IPS DF 4.7 (cell line): ENCODE measurements around the gene RBM4B.

ENCODE experiments used
- DNase-seq: peaks from one replicate; pipeline ENCODE4 v3.0.0-alpha.2; 2013; ENCODE audit warnings: low spot score; ENCODE audit errors: extremely low read depth

The RBM4B gene

GRCh38 chr11:66686801-66687750, 9.4 kb upstream of the RBM4B start:
- no peak for DNase-seq

DNA sequence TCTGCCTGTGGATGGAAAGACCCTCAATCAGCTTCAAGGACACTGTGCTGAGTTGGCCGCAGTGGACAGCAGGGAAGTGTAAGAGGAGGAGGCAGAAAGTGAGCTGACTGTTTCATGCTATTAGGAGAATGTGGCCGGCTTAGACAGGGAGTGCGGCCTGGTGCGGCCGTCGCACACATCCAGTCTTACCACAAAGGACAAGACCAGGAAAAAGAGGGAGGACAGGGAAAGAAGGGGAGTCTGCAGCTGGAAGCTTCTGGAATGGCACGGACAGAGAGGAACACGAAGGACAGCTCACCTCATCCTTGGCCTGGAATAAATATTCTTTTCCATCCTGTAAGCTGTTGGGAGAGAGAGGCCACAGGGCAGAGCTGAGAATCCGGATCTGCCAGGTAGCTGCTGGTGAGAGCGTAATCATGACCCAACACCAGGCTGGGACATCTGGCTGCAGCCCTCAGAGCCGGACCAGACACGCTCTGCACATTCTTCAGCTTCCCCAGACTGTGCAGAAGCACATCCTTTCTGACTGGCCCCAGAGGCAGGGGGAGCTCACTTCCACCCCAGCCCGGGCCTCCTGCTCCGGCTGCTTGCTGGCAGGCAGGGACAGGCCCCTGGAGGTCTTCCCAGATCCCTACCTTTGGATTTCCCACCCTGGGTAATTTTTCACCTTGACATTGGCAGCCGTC, 8.6 kb upstream of the RBM4B start:
- DNase-seq, result no peak

DNA sequence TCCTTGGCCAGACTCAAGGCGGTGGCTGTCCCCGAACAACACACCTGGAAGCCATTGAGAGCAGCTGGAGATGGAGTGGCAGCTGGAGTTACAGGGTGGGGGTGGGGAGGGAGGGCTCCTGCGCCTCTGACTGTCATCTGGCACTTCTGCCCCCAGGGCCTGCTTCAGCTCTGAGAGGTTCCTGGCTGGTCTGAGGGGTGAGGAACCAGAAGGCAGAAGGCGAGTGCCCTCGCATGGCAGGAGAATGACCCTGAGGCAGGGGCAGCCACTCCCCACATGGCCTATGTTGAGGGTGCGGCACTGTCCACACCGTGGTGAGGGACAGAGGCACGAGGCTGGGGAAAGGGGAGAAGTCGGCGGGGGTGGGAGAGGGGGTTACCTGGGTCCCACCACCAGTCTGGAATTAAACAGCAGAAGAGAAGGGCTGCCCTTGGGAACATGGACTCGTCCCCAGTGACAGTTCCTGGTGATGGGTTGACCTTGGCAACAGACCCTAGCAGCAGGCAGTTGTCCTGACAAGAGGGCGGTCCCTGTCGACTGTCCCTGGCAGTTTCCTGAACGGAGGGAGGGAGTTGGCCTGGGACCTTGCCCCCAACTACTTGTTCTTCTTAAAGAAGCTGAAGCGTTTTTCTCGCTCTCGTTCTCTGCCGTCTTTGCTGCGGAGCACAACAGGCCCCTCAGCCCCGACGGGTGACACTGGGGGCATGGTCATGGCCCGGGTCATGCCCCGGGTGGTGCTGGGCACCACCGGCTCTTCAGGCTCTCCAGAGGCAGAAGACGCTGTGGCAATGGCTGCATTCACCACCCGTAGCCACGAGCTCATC, 7.8 kb upstream of the RBM4B start:
- DNase-seq, result no peak

- DNase-seq, result no peak
Observed at GRCh38 chr11:66684635-66685034, 6.9 kb upstream of the RBM4B start.

DNA sequence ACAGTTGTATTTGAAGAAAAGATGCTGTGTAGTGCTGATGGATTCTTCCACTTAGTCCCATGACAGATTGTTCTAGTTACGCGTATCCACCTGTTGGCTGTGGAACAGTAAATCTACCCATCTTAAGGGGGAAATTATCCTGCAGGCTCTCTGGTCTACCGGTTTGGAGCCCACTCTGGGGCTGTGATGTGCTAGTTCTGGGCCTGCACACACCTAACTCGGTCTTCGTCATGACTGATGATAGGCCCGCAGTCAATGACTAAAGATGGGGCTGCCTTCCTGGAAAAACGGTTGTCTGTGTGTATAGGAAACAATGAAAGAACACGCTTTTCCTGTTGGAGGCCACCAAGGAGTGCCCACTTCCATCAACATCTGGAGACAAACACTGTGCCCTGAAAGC, 6.2 kb upstream of the RBM4B start:
- no peak for DNase-seq

GRCh38 chr11:66680966-66681645, 3.4 kb upstream of the RBM4B start:
- no peak for DNase-seq

GRCh38 chr11:66676931-66677598, 622 bp downstream of the RBM4B start:
- no peak for DNase-seq

DNA sequence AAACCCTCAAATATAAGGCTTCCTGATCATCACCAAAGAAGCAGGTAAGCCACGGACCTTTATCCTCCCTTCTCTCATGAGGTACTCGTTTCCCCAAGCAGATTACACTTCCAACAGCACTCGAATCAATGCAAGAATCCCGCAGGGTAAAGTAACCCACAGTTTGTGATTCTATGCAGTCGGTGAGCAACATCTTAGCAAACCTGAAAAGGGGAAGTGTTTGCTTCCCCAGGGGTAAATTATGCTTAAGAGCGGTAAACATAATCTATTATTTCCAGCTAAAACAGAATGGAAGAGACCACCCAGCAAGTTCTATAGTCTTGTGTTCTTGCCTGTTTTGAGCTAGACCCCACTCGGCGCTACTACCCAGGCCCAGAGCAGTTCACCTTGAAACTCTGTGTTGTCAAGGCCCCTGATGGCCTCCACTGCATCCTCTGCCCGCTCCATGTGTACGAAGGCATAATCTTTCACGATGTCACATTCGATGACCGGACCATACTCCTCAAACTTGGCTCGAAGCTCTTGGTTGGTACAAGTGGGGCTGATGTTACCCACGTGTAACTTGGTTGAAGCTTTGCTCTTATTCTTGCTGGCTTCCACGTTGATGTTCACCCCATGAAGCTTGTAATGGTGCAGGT, 1.3 kb downstream of the RBM4B start:
- DNase-seq, result no peak

DNA sequence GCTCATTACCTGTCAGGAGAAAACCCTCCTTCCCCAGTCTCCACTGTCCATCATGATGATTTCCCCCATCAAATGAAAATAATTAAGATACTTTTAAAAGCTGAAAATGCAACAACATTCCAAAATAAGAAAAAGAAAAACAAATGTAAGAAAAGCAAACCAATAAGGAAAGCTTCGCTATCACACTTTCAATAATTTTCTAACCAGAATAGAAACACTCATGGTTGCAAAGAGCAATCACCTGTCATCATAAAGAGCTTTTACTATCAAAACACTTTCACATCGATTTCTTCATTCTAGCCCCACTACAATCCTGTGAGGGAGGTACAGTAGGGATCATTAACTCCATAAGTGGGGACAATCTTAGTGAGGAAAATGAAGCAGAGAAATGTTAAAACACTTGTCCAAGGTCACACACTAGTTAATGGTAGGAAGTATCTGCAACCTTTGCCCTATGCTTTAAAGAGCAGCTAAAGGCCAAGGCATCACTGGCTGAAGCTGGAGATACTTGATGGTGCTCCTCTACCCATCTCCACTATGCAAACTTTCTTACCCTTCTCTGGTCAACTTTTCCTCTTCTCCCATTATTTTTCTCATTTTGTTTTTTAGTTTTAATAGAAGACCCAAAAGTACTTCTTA, 2.6 kb downstream of the RBM4B start:
- DNase-seq, result no peak

GRCh38 chr11:66670816-66671215, 6.9 kb downstream of the RBM4B start:
- DNase-seq, result no peak

DNA sequence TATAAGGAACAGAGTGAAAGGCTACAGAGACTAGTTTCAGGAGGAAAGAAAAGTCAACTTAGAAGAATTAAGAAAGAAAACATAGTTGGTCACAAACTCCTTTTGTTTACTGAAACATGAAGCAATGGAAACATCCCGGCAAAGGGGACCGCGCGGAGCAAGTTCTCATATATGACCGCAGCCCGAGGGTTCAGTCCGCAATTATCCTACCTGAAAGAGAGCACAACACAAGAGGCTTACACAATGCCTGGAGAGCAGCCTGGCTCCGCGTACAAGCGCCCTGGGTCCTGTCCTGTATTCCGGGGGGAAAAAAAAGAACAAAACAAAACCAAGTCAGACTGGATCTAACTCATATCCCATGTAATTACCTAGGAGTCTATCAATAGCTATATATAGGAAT, 12.3 kb downstream of the RBM4B start:
- DNase-seq, result no peak

GRCh38 chr11:66663741-66664296, 13.9 kb downstream of the RBM4B start:
- no peak for DNase-seq

GRCh38 chr11:66659763-66660162, 17.9 kb downstream of the RBM4B start:
- no peak for DNase-seq

DNA sequence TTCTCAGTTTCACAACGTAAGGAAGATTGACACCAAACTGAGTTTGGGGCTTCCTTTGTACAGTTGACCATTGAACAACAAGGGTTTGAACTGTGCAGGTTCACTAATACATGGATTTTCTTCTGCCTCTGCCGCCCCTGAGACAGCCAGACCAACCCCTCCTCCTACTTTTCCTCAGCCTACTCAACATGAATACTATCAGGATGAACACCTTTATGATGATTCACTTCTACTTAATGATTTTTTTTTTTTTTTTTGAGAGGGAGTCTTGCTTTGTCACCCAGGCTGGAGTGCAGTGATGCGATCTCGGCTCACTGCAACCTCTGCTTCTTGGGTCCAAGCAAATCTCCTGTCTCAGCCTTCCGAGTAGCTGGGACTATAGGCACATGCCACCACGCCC, 24.6 kb downstream of the RBM4B start:
- DNase-seq, result no peak

GRCh38 chr11:66652651-66653050, 25.0 kb downstream of the RBM4B start:
- no peak for DNase-seq

DNA sequence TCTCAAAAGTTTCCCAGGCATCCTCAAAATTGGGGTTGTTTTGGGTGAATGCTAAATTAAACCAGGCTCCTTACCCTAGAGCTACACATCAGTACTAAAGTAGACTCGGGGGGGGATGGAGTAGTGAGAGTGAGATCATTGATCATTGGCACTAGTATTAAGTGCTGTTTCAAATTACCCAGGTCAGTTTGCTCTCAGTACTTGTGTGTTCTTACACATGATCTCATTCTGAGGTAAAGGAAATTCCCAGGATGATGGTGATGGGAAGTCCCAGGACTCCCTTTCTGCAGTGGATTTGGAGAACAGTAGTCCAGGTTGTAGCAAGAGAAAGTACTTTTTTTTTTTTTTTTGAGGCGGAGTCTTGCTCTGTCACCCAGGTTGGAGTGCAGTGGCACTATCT, 26.7 kb downstream of the RBM4B start:
- no peak for DNase-seq

- no peak for DNase-seq
Observed at GRCh38 chr11:66649903-66650302, 27.8 kb downstream of the RBM4B start.

DNA sequence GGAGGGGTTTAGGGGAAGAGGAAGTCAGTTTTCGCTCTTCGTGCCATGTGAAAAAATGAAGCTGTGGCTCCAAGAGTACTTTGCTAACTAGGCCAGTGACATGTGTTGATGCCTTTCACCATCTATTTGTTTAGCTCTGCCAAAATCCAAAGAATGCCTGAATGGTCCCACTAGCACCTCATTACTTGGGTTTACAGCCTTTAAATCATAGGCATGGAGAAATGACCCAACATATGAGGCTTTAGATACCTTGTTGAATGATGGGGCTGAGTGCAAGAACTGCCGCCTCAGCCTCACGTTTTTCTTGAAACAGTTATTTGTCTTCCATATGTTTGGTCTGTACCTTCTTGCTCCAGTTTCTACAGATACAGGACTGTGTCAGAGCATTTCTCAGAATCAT, 30.9 kb downstream of the RBM4B start:
- no peak for DNase-seq

DNA sequence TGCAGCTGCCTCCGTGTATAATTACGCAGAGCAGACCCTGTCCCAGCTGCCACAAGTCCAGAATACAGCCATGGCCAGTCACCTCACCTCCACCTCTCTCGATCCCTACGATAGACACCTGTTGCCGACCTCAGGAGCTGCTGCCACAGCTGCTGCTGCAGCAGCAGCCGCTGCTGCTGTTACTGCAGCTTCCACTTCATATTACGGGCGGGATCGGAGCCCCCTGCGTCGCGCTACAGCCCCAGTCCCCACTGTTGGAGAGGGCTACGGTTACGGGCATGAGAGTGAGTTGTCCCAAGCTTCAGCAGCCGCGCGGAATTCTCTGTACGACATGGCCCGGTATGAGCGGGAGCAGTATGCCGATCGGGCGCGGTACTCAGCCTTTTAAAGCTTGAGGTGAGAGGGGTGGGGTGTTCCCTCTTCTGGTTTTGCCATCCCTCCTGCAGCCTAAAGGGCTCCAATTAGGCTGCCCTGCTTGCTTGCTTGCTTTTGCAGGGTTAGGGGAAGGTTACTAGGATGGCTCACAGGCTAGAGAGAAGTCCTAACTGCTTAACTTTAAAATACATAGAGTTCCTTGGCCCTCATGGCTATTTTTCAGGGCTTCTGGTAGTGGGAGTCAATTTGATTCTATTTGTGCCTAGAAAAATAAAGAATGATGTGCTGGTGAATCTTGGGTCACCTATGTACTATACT, 33.8 kb downstream of the RBM4B start:
- no peak for DNase-seq
